Common myeloid progenitor, CD34-positive (primary cell): ENCODE data around the gene CISH.

ENCODE experiments used
- CTCF ChIA-PET: fragments of 350-600 bp; sonication (Branson Sonifier 250); formaldehyde crosslinking; loops from one replicate; lab custom pipeline; 2021; ENCODE audit warnings: antibody characterized with exemption; lab: Charles Lee
- POLR2A ChIA-PET: fragments of 350-600 bp; sonication (Branson Sonifier 250); formaldehyde crosslinking; loops from one replicate; lab custom pipeline; 2021; ENCODE audit warnings: antibody characterized with exemption; lab: Charles Lee
- DNase-seq, 3 donors: peaks; one replicate each; pipeline versions ENCODE4 v3.0.0 to v3.0.0-alpha.2; 2013
- H3K27ac ChIP-seq, 2 experiments: 1 replicate in 1 of 2; 2 replicates in 1 of 2; pipeline ENCODE4 v1.7.0; 2013; ENCODE audit warnings: inconsistent platforms in 2 of 2, low read length in 2 of 2, mild to moderate bottlenecking in 2 of 2, low read depth in 1 of 2, moderate library complexity in 1 of 2; ENCODE audit not compliant: severe bottlenecking in 2 of 2, insufficient read depth in 1 of 2, poor library complexity in 1 of 2
- H3K27me3 ChIP-seq, 5 experiments: replicated peaks in 2 of 5; 1 replicate in 3 of 5; 2 replicates in 2 of 5; pipeline versions ENCODE4 v1.6.1 to v1.7.0; 2013; ENCODE audit warnings: low read length in 4 of 5, mild to moderate bottlenecking in 2 of 5, moderate library complexity in 2 of 5, inconsistent platforms in 1 of 5; ENCODE audit not compliant: insufficient read depth in 5 of 5, control insufficient read depth in 4 of 5
- H3K36me3 ChIP-seq, 4 experiments: 1 replicate in 2 of 4; 2 replicates in 2 of 4; pipeline versions ENCODE4 v1.6.1 to v1.7.0; 2013; ENCODE audit warnings: low read length in 3 of 4, control low read depth in 1 of 4, mild to moderate bottlenecking in 1 of 4; ENCODE audit not compliant: control insufficient read depth in 4 of 4, insufficient read depth in 4 of 4
- H3K4me1 ChIP-seq, 4 experiments: 1 replicate in 3 of 4; 2 replicates in 1 of 4; pipeline versions ENCODE4 v1.6.1 to v1.7.1; 2013; ENCODE audit warnings: low read length in 3 of 4, mild to moderate bottlenecking in 3 of 4, control low read depth in 1 of 4, inconsistent platforms in 1 of 4, moderate library complexity in 1 of 4; ENCODE audit not compliant: control insufficient read depth in 4 of 4, insufficient read depth in 4 of 4; ENCODE audit errors: control extremely low read depth in 1 of 4
- H3K4me3 ChIP-seq, 7 experiments: 1 replicate in 4 of 7; 2 replicates in 3 of 7; pipeline versions ENCODE4 v1.5.1 to v1.7.0; 2013; ENCODE audit warnings: mild to moderate bottlenecking in 7 of 7, low read length in 6 of 7, moderate library complexity in 6 of 7, inconsistent platforms in 2 of 7, low read depth in 2 of 7, control low read depth in 1 of 7; ENCODE audit not compliant: insufficient read depth in 4 of 7, control insufficient read depth in 1 of 7; ENCODE audit errors: extremely low read depth in 1 of 7
- H3K9me3 ChIP-seq, 5 experiments: 1 replicate in 4 of 5; 2 replicates in 1 of 5; pipeline versions ENCODE4 v1.6.1 to v1.7.1; 2013; ENCODE audit warnings: low read length in 4 of 5, mild to moderate bottlenecking in 2 of 5, inconsistent platforms in 1 of 5, low read depth in 1 of 5, moderate library complexity in 1 of 5; ENCODE audit not compliant: control insufficient read depth in 4 of 5, insufficient read depth in 2 of 5; ENCODE audit errors: control extremely low read depth in 1 of 5
- WGBS: methylation state at CpG from one replicate; pipeline ENCODE4 v1.1.5; 2013; ENCODE audit not compliant: insufficient coverage; 5-methylcytosine and 5-hydroxymethylcytosine counted together

CISH gene

DNA sequence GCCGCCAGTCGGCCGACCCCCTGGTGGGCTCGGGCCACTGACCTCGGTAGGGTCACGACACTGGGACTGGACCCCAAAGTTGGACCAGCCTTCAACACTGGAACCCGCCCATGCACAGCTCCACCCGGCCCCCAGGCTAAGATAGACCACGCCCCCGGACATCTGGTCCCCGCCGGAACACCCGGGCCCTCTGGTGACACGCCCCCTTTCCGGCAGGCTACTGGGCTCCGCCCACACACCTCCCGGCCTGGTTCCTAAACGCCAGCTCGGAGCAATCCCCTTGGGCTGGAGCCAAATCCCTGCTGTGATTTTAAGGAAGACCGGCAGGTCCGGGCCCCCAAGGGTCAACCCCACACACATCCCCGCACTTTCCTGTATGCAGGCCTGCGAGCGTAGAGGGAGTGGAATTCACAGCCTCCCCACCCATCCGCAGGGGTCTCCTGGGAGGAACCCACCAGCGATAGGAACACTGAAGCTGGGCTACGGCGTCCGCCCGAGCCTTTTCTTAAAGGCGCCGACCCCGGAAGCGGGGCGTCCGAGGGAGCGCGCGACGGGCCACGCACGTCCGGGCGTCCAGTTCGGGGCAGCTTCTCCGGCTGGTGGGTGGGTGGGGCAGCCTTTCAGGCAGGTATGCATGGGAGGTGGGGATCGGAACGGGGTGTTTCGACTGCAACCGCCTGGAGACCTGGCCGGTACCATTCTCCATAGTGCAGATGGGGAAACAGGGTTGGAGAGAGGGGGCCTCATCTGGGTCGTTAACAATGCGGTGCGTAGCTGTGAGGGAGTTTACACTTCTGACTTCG is 42.4 kb downstream of the CISH start, which contains the start of gene HEMK1:
TSS of gene HEMK1 (plus strand) at position 576 of the 803 bp plus-strand sequence. CDS start 1,583 bp downstream, outside the sequence.
- no peaks in the 10 kb centered on the region for H3K9me3 ChIP-seq
- ChIA-PET CTCF (interaction anchor here (0.8 to 18.0 kb wide), 7 partner anchors 8 to 820 kb away, joined by 3 to 799 read pairs (median 10); partner anchors contain the start of genes CISH and MAPKAPK3), POLR2A (interaction anchor here (0.7 to 1.7 kb wide), 8 partner anchors 21 to 816 kb away, joined by 3 to 6 read pairs (median 4); partner anchors contain the start of genes CISH, MANF and MAPKAPK3)
- 0% methylated on average over 45 of the region's 55 CpGs for whole genome bisulfite sequencing
- H3K27ac ChIP-seq: peak within 1 kb of the TSS; percentile 40 to 80
- peaks cover 0 to 6% (median 2%) of the 10 kb centered on the region in 4 experiments for H3K36me3 ChIP-seq
- peaks cover 7 to 57% (median 47%) of the 10 kb centered on the region in 4 experiments for H3K4me1 ChIP-seq
- peak within 1 kb of the TSS; percentile 69 to 98 (median 91) for H3K4me3 ChIP-seq
- H3K27me3 ChIP-seq: peaks cover 0 to 4% (median 0%) of the 10 kb centered on the region in 5 experiments
- peak; percentile 92 to 93 (median 93) for DNase-seq

DNA sequence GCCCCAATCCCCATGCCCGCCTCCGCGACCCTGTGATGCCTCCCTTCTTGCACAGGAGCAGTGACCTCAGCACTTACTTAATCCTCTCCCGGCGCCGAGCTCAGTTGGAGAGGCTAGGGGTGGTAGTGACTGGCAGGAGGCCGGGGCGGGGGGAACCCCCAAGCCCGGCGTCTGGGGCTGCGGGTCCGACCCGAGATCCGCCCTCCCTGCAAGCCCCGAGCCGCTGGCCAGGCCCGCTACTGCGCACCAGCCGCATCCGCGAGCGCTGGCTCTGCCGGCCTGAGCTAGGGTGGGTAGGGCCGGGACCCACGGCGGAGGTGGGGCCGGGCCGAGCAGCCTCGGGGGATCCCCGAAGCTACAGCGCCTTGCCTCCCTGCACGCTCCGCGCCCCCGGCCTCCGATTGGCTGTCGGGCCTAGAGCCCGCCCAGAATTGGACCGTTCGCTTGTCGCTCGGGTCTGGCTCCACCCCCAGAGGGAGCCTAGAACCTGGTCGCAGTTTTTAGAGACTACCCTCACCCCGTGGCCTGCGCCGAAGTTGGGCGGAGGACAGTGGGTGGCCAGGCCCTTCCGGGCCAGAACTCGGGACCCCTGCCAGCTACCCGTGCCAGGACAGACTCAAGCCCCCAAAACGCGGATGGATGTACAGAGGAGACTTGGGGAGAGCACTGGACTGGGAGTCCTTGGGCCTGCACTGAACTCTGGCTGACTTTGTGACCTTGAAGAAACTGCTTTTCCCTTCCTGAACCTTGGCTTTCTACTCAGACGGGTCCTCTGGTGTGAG is 44.0 kb downstream of the CISH start, which contains the start of gene C3orf18:
TSS of gene C3orf18 (minus strand) at position 362 of the 782 bp plus-strand sequence. CDS start 2,048 bp downstream, outside the sequence.
- H3K36me3 ChIP-seq: peaks cover 0 to 4% (median 0%) of the 10 kb centered on the region in 4 experiments
- ChIA-PET POLR2A (interaction anchor here (0.5 to 0.8 kb wide), 2 partner anchors 18 to 812 kb away, joined by 3 read pairs; no protein-coding TSS in a partner anchor), CTCF (interaction anchor here (0.9 to 18.0 kb wide), 4 partner anchors 22 to 86 kb away, joined by 3 to 799 read pairs (median 104); partner anchors contain the start of genes CISH and MAPKAPK3)
- no peaks in the 10 kb centered on the region for H3K9me3 ChIP-seq
- peak within 1 kb of the TSS in 1 of 2 experiments; percentile 80 for H3K27ac ChIP-seq
- WGBS: 2% methylated on average over 48 of the region's 53 CpGs
- peaks cover 7 to 42% (median 36%) of the 10 kb centered on the region in 4 experiments for H3K4me1 ChIP-seq
- peak within 1 kb of the TSS; percentile 42 to 98 (median 91) for H3K4me3 ChIP-seq
- peaks cover 0 to 4% (median 0%) of the 10 kb centered on the region in 5 experiments for H3K27me3 ChIP-seq
- DNase-seq: peak; percentile 90 to 96 (median 95)

DNA sequence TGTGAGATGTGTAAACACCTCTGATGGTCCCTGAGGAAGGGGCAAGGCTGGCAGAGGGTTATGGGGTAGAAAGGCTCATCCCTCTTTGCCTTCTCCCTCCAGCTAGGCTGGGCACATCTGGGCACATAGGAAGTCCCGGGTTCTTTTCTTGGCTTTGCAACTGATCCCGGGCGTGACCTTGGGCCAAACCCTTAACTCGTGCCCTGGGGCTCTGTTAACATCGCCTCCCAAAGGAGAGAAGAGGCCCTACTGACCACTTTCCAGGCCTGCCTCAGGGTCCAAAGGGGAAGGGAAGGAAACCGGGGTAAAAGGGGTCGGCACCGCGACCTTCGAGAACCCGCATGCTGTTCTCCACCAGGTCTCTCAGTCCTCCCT is 44.6 kb downstream of the CISH start:
- ChIA-PET POLR2A (interaction anchor here (0.5 kb wide), 1 partner anchor 19 kb away, joined by 3 read pairs; no protein-coding TSS in a partner anchor), CTCF (interaction anchor here (0.9 to 18.0 kb wide), 4 partner anchors 16 to 86 kb away, joined by 3 to 799 read pairs (median 104); partner anchors contain the start of genes CISH and MAPKAPK3)
- H3K9me3 ChIP-seq: no peaks in the 10 kb centered on the region
- no peaks in the 10 kb centered on the region for H3K36me3 ChIP-seq
- H3K4me3 ChIP-seq: peak overlapping the region in 6 of 7 experiments; percentile 50 to 91 (median 62)
- no peak overlapping the region for H3K27ac ChIP-seq
- WGBS: 6% methylated on average over 3 of the region's 11 CpGs
- no peak for DNase-seq
- H3K4me1 ChIP-seq: peaks cover 7 to 36% (median 30%) of the 10 kb centered on the region in 4 experiments
- H3K27me3 ChIP-seq: peaks cover 0 to 4% (median 0%) of the 10 kb centered on the region in 5 experiments

DNA sequence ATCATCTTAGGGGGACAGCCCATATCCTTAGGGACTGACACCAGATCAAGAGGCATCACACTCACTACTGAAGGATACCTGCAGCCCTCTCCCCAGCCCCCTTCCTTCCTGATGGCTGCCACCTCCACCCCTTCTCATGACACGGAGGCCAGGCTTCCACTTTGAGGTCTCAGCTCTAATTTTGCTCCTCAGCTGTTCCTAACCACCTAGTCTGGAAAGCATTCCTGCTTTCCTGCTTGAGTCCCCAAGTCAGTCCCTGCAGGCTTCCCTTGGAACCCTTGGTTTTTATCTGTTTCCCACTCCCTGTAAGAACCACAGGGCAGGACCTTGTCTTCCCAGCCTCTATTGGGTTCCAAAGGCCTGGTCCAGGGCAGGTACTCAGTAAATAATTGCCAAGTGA is 47.3 kb downstream of the CISH start:
- H3K9me3 ChIP-seq: no peaks in the 10 kb centered on the region
- WGBS: 77% methylated on average over 1 of the region's 1 CpG
- H3K4me1 ChIP-seq: peaks cover 0 to 23% (median 15%) of the 10 kb centered on the region in 4 experiments
- DNase-seq: no peak
- no peak overlapping the region for H3K4me3 ChIP-seq
- ChIA-PET CTCF (interaction anchor here (18.0 kb wide), 1 partner anchor 52 kb away, joined by 799 read pairs; the partner anchor contains the start of genes CISH and MAPKAPK3), POLR2A (no interaction called here)
- H3K27ac ChIP-seq: no peak overlapping the region
- peaks cover 0 to 4% (median 0%) of the 10 kb centered on the region in 5 experiments for H3K27me3 ChIP-seq
- no peaks in the 10 kb centered on the region for H3K36me3 ChIP-seq

DNA sequence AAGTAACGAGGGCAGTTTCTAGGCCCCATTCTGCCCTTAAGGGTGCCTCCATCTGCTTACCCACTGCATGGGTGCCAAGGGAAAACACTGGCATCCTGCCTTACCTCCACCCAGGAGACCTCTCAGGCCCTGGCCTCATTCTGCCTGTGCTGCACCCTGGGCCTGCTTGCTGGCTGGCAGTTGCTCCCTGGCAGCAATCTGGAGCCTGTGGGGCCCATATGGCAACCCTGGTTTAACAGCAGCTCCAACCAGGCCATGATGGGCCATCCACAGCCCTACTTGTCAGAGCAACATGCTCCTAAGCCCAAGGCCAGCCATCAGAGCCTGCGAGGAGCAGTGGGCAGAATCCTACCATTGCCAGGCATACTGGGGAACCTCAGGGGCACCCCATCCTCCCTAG is 47.7 kb downstream of the CISH start:
- ChIA-PET POLR2A (no interaction called here), CTCF (interaction anchor here (18.0 kb wide), 1 partner anchor 52 kb away, joined by 799 read pairs; the partner anchor contains the start of genes CISH and MAPKAPK3)
- DNase-seq: no peak
- Histone ChIP-seq H3K36me3 (no peaks in the 10 kb centered on the region), H3K9me3 (no peaks in the 10 kb centered on the region), H3K27ac (no peak overlapping the region), H3K4me1 (peaks cover 0 to 20% (median 15%) of the 10 kb centered on the region in 4 experiments), H3K27me3 (peaks cover 0 to 4% (median 0%) of the 10 kb centered on the region in 5 experiments), H3K4me3 (no peak overlapping the region)
- WGBS: 100% methylated on average over 2 of the region's 2 CpGs

DNA sequence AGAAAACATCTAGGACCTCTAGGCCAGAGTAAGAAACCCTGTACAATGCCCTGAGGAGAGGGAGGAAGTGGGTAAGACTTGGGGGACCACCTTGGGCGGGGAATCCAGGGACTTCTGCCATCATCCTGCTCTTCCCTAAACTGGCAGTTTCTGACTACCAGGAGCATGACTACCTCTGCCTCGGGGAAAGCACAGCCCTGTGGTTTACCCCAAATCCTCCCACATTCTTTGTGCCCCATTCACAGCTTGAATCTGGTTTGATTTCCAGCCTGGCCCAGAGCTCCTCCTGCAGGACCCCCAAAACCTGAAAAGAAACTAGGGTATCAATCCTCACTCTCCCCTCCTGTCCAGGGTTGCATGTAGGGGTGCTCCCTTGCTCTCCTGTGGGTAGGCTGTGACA is 48.7 kb downstream of the CISH start:
- H3K4me3 ChIP-seq: no peak overlapping the region
- H3K36me3 ChIP-seq: no peaks in the 10 kb centered on the region
- no peak overlapping the region for H3K27ac ChIP-seq
- no peaks in the 10 kb centered on the region for H3K9me3 ChIP-seq
- peaks cover 0 to 10% (median 5%) of the 10 kb centered on the region in 4 experiments for H3K4me1 ChIP-seq
- WGBS: 100% methylated on average over 1 of the region's 2 CpGs
- ChIA-PET CTCF (interaction anchor here (18.0 kb wide), 1 partner anchor 53 kb away, joined by 799 read pairs; the partner anchor contains the start of genes CISH and MAPKAPK3), POLR2A (no interaction called here)
- no peak for DNase-seq
- peaks cover 0 to 2% (median 0%) of the 10 kb centered on the region in 5 experiments for H3K27me3 ChIP-seq
